ENCODE results near the gene LCE1E. TPM values are rescaled to one million over a fixed set of nuclear protein-coding genes. Genes with fewer than 3 reads are reported as not detected.

The LCE1E gene
- total RNA-seq, 4 donors from 2014 or later, result not detected

- TF ChIP-seq POLR2A (IDR thresholded peaks at IDR 0.05) (no peak), CTCF (IDR thresholded peaks at IDR 0.05) (no peak), EP300 (IDR thresholded peaks at IDR 0.05) (no peak)
- Histone ChIP-seq H3K4me3 (no peak overlapping the region), H3K9me3 (no peaks in the 10 kb centered on the region), H3K36me3 (no peaks in the 10 kb centered on the region), H3K27me3 (no peaks in the 10 kb centered on the region), H3K4me1 (no peaks in the 10 kb centered on the region), H3K27ac (no peak overlapping the region)
- DNase-seq (ENCODE audit: low spot score in 2 of 2), result no peak
- 76 to 88% methylated on average over 2 of the region's 2 CpGs for WGBS, 2 donors
Measured at GRCh38 chr1:152756872-152757271, 29.2 kb upstream of the LCE1E start.

- Histone ChIP-seq H3K4me1 (no peaks in the 10 kb centered on the region), H3K27ac (no peak within 1 kb of the TSS), H3K4me3 (no peak within 1 kb of the TSS), H3K9me3 (no peaks in the 10 kb centered on the region), H3K36me3 (no peaks in the 10 kb centered on the region), H3K27me3 (no peaks in the 10 kb centered on the region)
- TF ChIP-seq CTCF (IDR thresholded peaks at IDR 0.05) (no peak), EP300 (IDR thresholded peaks at IDR 0.05) (no peak), POLR2A (IDR thresholded peaks at IDR 0.05) (no peak)
- 69 to 82% methylated on average over 4 to 6 of the region's 6 CpGs for WGBS, 2 donors
- no peak for DNase-seq (ENCODE audit: low spot score in 2 of 2)
Measured at GRCh38 chr1:152757747-152758146, 28.3 kb upstream of the LCE1E start, which contains the start of gene KPRP. KPRP (plus strand) TSS chr1:152758025; CDS start chr1:152759589, 1,564 bp downstream.

- TF ChIP-seq EP300 (IDR thresholded peaks at IDR 0.05), result no peak
- TF ChIP-seq POLR2A (IDR thresholded peaks at IDR 0.05), result no peak
- no peak for TF ChIP-seq CTCF (IDR thresholded peaks at IDR 0.05)
- no peaks in the 10 kb centered on the region for H3K36me3 ChIP-seq
- no peak for DNase-seq (ENCODE audit: low spot score in 2 of 2)
- 76 to 88% methylated on average over 4 of the region's 4 CpGs for WGBS, 2 donors
- H3K4me3 ChIP-seq, result no peak overlapping the region
- H3K9me3 ChIP-seq, result no peaks in the 10 kb centered on the region
- no peaks in the 10 kb centered on the region for H3K27me3 ChIP-seq
- H3K4me1 ChIP-seq, result no peaks in the 10 kb centered on the region
- no peak overlapping the region for H3K27ac ChIP-seq
Measured at GRCh38 chr1:152758636-152759035, 27.4 kb upstream of the LCE1E start.

- Histone ChIP-seq H3K9me3 (no peaks in the 10 kb centered on the region), H3K27me3 (no peaks in the 10 kb centered on the region), H3K4me3 (no peak overlapping the region), H3K4me1 (no peaks in the 10 kb centered on the region), H3K27ac (no peak overlapping the region), H3K36me3 (no peaks in the 10 kb centered on the region)
- WGBS, 2 donors, result 81 to 97% methylated on average over 8 of the region's 8 CpGs
- TF ChIP-seq POLR2A (IDR thresholded peaks at IDR 0.05) (no peak), CTCF (IDR thresholded peaks at IDR 0.05) (no peak), EP300 (IDR thresholded peaks at IDR 0.05) (no peak)
- DNase-seq (ENCODE audit: low spot score in 2 of 2), result no peak
Measured at GRCh38 chr1:152759453-152760173, 26.4 kb upstream of the LCE1E start.

GRCh38 chr1:152760551-152761190 is 25.4 kb upstream of the LCE1E start:
- TF ChIP-seq CTCF (IDR thresholded peaks at IDR 0.05) (no peak), POLR2A (IDR thresholded peaks at IDR 0.05) (no peak), EP300 (IDR thresholded peaks at IDR 0.05) (no peak)
- Histone ChIP-seq H3K36me3 (no peaks in the 10 kb centered on the region), H3K4me3 (no peak overlapping the region), H3K27ac (no peak overlapping the region), H3K4me1 (no peaks in the 10 kb centered on the region), H3K27me3 (no peaks in the 10 kb centered on the region), H3K9me3 (no peaks in the 10 kb centered on the region)
- DNase-seq (ENCODE audit: low spot score in 2 of 2), result no peak
- 93% methylated on average over 27 to 28 of the region's 31 CpGs for WGBS, 2 donors

All from tibial nerve (tissue), 4 donors.